Activated CD4-positive, alpha-beta memory T cell treated with anti-CD3 and anti-CD28 coated beads, Interleukin-2, amount 10 ng/mL, durations not matched to agents 7 days and 5 days (primary cell): Measurements from ENCODE around the gene SUPT20H. TPM values are rescaled to one million over a fixed set of nuclear protein-coding genes. Genes with fewer than 3 reads are reported as not detected.

Experiments used
- CTCF ChIA-PET: fragments of 350-600 bp; sonication (Branson Sonifier 250); formaldehyde crosslinking; loops from one replicate; lab custom pipeline; 2021; ENCODE audit warnings: antibody characterized with exemption, inconsistent platforms; lab: Charles Lee
- POLR2A ChIA-PET: fragments of 350-600 bp; sonication (Branson Sonifier 250); formaldehyde crosslinking; loops from one replicate; lab custom pipeline; 2021; ENCODE audit warnings: antibody characterized with exemption; lab: Charles Lee
- DNase-seq: peaks from one replicate; pipeline ENCODE4 v3.0.0-alpha.2; 2020
- H3K27ac Mint-ChIP-seq: one replicate; pipeline ENCODE4 v1.8.0; 2021; ENCODE audit warnings: mild to moderate bottlenecking, mixed read lengths
- H3K27me3 Mint-ChIP-seq: one replicate; pipeline ENCODE4 v1.8.0; 2021; ENCODE audit warnings: mixed read lengths
- H3K36me3 Mint-ChIP-seq: one replicate; pipeline ENCODE4 v1.8.0; 2021; ENCODE audit warnings: low read depth, mixed read lengths
- H3K4me1 Mint-ChIP-seq: one replicate; pipeline ENCODE4 v1.8.0; 2021; ENCODE audit warnings: mixed read lengths
- H3K4me3 Mint-ChIP-seq: one replicate; pipeline ENCODE4 v1.8.0; 2021; ENCODE audit warnings: mild to moderate bottlenecking, mixed read lengths
- H3K9me3 Mint-ChIP-seq: one replicate; pipeline ENCODE4 v1.8.0; 2021; ENCODE audit warnings: mixed read lengths
- total RNA-seq, 2 experiments: library from RNA; stranded (reverse); gene quantifications; one replicate each; pipeline ENCODE4 v1.2.3, GENCODE V29; 2021

SUPT20H gene
- total RNA-seq = 10 to 100 TPM; 70.7 to 70.9 TPM

DNA sequence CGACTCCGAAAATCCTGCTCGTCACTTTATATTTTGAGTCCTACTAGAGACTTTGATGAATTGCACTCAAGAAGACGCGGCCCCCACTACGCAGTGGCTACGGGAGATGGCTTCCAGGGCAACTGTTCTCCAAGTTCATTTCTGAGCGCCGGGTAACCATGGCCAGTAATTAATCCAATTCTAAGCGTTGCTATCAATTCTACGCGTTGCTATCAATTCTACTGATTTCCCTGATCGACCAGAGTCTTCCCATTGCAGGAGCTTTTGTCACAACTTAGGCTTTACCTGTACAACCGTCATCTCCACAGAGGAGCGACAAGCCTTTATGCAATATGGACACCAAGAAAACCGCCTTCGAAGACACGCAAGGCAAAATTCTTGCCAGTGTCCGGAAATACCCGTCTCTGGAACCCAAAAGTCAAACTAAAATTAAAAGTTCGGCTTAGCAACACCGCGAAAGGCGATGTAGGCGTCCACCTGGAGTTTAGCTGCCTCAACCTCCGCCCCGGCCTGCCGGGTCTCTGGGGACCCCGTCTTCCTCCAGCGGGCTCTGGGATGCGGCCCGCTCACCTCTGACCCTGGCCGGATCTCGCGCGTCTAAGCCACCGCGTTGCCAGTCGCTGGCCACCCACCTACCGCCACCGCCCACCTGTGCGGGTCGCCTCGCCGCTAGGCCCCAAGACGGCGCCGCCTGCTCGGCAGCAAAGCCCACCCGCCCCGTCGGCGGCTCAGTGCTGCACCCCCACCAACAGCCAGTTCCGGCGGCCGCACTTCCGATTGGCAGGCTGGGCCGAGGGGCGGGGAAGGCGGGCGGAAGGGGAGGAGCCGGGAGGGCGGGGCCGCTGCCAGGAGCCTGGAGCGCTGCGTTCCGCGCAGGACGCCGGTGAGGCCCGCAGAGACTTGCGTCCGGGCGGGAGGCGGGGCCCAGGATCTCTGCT is at the start of gene SUPT20H:
SUPT20H (minus strand) TSS at position 779 of the 938 bp plus-strand sequence. CDS start 8,198 bp downstream, outside the sequence.
- Mint-ChIP-seq H3K4me3 (peak within 1 kb of the TSS; percentile 95), H3K4me1 (peaks cover 26% of the 10 kb centered on the region), H3K36me3 (peaks cover 27% of the 10 kb centered on the region), H3K27me3 (peaks cover 2% of the 10 kb centered on the region), H3K27ac (peak within 1 kb of the TSS; percentile 96), H3K9me3 (peaks cover 2% of the 10 kb centered on the region)
- POLR2A ChIA-PET = interaction anchor here (0.7 to 4.4 kb wide), 13 partner anchors 11 to 1291 kb away, joined by 3 to 49 read pairs (median 3); partner anchors contain the start of genes ALG5, EXOSC8 and UFM1
- CTCF ChIA-PET = no interaction called here
- DNase-seq = peak; percentile 95

DNA sequence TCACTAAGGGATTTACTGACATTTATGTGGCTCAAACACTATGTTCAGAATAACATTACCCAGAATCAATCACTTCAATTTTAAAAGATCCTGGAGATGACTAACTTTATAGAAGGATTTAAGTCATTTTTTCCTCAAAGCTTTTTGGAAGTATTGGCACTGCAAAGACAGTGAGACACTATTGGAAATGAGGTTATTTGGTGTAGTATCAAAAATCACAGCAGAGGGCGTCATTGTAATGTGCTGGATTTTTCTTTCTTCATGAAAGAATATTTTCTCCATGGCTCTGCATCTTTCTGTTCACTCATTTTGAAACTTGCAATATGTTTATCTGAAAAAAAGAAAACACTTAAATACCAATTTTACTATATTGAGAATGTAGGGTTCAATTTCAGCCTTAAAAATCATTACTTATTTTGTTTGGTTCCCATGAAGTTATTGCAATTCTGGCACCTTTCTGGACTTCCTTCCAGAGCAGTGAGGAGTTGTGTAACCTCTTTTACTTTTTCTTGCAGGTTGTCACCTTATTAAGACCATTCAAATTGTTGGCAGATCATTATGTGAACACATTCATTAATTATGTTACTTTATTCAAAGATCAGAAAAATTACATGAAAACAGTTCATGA is 49.7 kb upstream of the SUPT20H start:
- Mint-ChIP-seq H3K4me3 (no peak overlapping the region), H3K36me3 (no peaks in the 10 kb centered on the region), H3K9me3 (no peaks in the 10 kb centered on the region), H3K27ac (no peak overlapping the region), H3K4me1 (no peaks in the 10 kb centered on the region), H3K27me3 (peaks cover 9% of the 10 kb centered on the region)
- CTCF ChIA-PET = no interaction called here
- POLR2A ChIA-PET = no interaction called here
- DNase-seq = no peak

DNA sequence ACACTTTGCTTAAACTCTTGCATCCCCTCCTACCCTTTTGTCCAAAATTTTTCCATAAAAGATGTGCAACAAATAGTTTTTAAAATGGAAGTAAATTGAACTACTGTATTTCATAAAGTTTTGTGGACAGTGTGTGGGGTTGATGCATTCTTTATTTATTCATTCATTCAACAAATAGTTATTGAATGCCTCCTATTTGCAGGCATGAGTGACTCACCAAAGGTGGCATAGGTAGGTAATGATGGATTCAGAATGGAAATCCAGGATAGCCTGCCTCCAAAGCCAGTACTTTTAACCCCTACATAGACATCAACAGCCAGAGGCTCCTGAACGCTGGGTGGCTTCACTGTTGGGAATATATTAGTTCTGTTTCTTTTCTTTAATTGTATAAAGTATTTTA is 48.4 kb upstream of the SUPT20H start:
- no peaks in the 10 kb centered on the region for H3K36me3 Mint-ChIP-seq
- no peak overlapping the region for H3K4me3 Mint-ChIP-seq
- DNase-seq = no peak
- peaks cover 9% of the 10 kb centered on the region for H3K27me3 Mint-ChIP-seq
- H3K4me1 Mint-ChIP-seq = no peaks in the 10 kb centered on the region
- ChIA-PET CTCF (no interaction called here), POLR2A (no interaction called here)
- H3K27ac Mint-ChIP-seq = no peak overlapping the region
- H3K9me3 Mint-ChIP-seq = no peaks in the 10 kb centered on the region

DNA sequence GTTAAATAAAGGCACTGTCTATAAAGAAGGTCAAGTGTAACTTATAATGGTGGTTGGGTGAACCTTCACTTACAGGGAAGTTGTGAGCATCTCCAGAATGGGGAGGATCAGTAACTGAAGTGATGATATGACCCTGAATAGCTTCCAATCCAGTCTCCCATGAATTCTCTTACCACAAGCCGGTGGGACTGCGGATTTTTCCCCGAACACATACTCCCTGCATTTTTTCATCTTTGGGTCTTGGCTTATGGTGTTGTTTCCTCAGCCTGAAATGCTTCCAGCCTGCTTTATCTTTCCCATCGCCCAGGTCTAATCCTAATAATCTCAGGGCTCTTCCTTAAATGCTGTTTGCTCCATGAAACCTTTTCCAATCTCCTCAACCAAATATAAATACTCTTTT is 48.0 kb upstream of the SUPT20H start:
- H3K27ac Mint-ChIP-seq = no peak overlapping the region
- no peaks in the 10 kb centered on the region for H3K4me1 Mint-ChIP-seq
- H3K4me3 Mint-ChIP-seq = no peak overlapping the region
- ChIA-PET POLR2A (no interaction called here), CTCF (no interaction called here)
- H3K36me3 Mint-ChIP-seq = no peaks in the 10 kb centered on the region
- peaks cover 9% of the 10 kb centered on the region for H3K27me3 Mint-ChIP-seq
- no peaks in the 10 kb centered on the region for H3K9me3 Mint-ChIP-seq
- DNase-seq = no peak

DNA sequence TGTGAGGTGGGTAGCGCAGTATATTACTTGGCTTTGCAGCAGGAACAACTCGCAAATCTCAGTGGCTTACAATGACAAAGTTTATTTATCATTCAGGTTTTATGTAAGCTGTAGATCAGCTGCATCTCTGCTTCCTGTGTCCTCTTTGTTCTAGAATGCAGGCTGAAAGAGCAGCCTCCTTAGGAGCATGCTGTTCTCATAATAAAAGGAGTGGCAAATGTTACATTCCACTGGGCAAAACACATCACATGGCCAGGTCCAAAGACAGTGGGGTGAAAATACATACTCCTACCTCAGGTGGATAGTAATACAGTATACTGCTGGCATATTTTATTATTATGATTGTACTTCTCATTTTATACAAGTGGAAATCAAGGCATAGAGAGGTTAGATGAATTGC is 47.2 kb upstream of the SUPT20H start:
- Mint-ChIP-seq H3K4me1 (no peaks in the 10 kb centered on the region), H3K9me3 (no peaks in the 10 kb centered on the region), H3K27ac (no peak overlapping the region), H3K4me3 (no peak overlapping the region), H3K36me3 (no peaks in the 10 kb centered on the region), H3K27me3 (peaks cover 14% of the 10 kb centered on the region)
- ChIA-PET CTCF (no interaction called here), POLR2A (no interaction called here)
- no peak for DNase-seq

DNA sequence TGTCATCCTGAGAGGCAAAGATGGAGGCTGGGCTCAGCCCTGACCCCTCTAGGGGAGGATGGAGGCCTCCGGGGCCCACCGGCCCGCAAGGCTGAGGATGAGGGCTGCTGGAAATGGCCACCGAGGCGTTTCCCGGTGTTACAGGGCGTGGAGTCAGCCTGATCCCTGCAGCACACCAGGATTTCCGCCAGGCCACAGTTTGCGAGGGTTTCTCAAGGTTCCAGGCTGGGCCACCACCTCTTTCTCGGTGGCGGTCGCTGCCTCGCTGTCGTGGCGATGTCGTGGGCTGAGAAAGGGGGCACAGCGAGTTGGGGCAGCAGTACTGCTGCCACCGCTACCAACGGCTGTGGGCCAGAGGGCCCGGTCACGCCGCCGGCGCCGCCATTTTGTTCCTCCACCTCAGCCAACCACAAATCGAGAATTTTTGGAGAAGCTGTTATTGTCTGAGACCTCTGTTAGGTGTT is 45.8 kb upstream of the SUPT20H start, which contains the start of gene CSNK1A1L:
CSNK1A1L (minus strand) TSS at position 414 of the 464 bp plus-strand sequence; CDS start at position 6, 408 bp downstream.
- Mint-ChIP-seq H3K27ac (no peak within 1 kb of the TSS), H3K4me1 (no peaks in the 10 kb centered on the region), H3K9me3 (no peaks in the 10 kb centered on the region), H3K27me3 (peaks cover 14% of the 10 kb centered on the region), H3K4me3 (no peak within 1 kb of the TSS), H3K36me3 (no peaks in the 10 kb centered on the region)
- DNase-seq = no peak
- POLR2A ChIA-PET = no interaction called here
- CTCF ChIA-PET = no interaction called here

DNA sequence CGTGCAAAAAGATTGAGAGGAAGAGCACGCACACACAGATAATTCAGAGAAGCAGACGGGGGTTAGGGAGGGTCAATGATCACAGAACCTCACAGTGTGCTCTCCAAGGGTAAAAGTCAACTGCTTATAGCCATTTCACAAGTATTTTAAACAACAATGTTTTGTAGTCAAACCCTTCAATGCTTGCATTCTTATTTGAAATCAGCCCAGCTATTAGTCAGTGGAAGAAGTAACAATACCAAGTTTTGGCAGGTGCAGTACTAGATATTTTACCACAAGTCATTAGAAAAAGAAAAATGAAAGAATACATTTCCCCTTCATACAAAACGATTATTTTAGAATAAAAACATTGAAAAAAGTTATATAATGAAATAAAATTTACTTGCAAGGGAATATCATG is 43.4 kb upstream of the SUPT20H start:
- Mint-ChIP-seq H3K36me3 (no peaks in the 10 kb centered on the region), H3K4me1 (no peaks in the 10 kb centered on the region), H3K9me3 (no peaks in the 10 kb centered on the region), H3K27ac (no peak overlapping the region), H3K27me3 (peaks cover 15% of the 10 kb centered on the region), H3K4me3 (no peak overlapping the region)
- CTCF ChIA-PET = no interaction called here
- no peak for DNase-seq
- POLR2A ChIA-PET = no interaction called here

DNA sequence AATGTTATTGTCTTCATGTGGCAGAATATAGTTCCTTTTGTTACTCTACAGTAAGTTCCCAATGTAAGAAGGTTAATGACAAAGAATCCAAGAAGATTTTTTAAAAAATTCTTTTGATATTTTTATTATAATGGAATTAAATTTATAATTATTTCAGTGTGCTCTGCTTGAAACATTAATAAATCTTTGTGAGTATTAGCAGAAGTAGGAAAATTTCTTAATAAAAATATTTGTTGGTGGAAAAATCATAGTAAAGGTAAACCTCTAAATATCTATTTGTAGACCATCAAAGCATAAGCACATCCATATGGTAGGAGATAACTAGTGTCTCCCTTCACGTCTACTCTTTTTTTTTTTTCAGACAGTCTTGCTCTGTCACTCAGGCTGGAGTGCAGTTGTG is 41.7 kb upstream of the SUPT20H start:
- no peaks in the 10 kb centered on the region for H3K4me1 Mint-ChIP-seq
- ChIA-PET CTCF (no interaction called here), POLR2A (no interaction called here)
- peaks cover 15% of the 10 kb centered on the region for H3K27me3 Mint-ChIP-seq
- H3K9me3 Mint-ChIP-seq = no peaks in the 10 kb centered on the region
- H3K4me3 Mint-ChIP-seq = no peak overlapping the region
- DNase-seq = no peak
- no peaks in the 10 kb centered on the region for H3K36me3 Mint-ChIP-seq
- no peak overlapping the region for H3K27ac Mint-ChIP-seq

DNA sequence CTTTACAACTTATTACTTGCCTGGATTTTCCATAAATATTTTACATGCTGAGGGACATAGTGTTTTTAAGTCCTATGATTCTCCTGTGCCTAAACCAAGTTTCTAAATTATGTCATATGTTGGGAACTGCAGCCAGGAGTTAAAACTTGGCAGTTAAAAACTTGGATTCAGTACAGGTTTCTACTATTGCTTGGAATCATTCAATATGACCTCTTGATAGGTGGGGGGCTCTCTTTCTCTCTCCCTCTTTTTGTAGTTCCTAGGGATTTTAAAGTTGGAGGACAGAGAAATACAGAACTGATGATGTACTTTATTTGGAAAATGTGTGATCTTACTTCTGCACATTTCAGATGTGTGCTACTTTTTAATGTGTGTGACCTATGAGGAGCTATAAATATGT is 41.2 kb upstream of the SUPT20H start:
- H3K27ac Mint-ChIP-seq = no peak overlapping the region
- ChIA-PET CTCF (no interaction called here), POLR2A (no interaction called here)
- no peak for DNase-seq
- no peaks in the 10 kb centered on the region for H3K36me3 Mint-ChIP-seq
- H3K9me3 Mint-ChIP-seq = no peaks in the 10 kb centered on the region
- H3K4me1 Mint-ChIP-seq = no peaks in the 10 kb centered on the region
- H3K27me3 Mint-ChIP-seq = peaks cover 15% of the 10 kb centered on the region
- no peak overlapping the region for H3K4me3 Mint-ChIP-seq

DNA sequence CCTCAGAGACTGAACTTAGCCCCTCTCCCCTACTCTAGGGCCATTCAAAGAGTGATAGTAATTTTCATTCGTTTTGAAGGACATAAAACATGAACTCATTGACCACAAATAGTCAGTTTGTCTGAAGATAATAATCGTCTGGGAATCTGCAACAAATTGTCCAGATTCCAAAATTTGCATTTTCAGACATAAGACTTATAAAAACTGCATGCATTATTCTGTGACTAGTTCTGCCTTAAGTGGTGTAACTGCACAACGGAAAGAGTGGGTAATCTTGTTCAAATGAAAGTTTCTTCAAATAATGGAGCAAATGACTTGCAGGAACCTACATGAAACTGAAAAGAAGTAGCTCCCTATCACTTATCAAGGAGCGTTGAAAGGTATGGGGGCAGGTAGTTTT is 37.6 kb upstream of the SUPT20H start:
- H3K9me3 Mint-ChIP-seq = no peaks in the 10 kb centered on the region
- H3K36me3 Mint-ChIP-seq = no peaks in the 10 kb centered on the region
- H3K27ac Mint-ChIP-seq = no peak overlapping the region
- DNase-seq = no peak
- H3K27me3 Mint-ChIP-seq = peaks cover 15% of the 10 kb centered on the region
- ChIA-PET POLR2A (no interaction called here), CTCF (no interaction called here)
- no peaks in the 10 kb centered on the region for H3K4me1 Mint-ChIP-seq
- no peak overlapping the region for H3K4me3 Mint-ChIP-seq

DNA sequence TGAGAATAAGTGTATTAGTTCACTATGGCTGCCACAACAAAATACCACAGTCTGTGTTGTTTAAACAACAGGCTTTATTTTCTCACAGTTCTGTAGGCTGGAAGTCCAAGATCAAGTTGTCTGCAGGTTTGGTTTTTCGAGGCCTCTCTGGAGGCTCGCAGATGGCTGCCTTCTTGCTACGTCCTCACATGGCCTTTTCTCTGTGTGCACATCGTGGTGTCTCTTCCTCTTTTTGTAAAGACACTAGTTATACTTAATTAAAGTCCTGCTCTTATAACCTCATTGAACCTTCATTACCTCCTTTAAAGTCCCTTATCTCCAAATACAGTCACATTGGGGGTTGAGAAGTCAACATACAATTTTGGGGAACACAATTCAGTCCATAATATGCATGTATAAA is 35.4 kb upstream of the SUPT20H start:
- H3K27me3 Mint-ChIP-seq = peaks cover 6% of the 10 kb centered on the region
- no peak overlapping the region for H3K4me3 Mint-ChIP-seq
- no peaks in the 10 kb centered on the region for H3K9me3 Mint-ChIP-seq
- DNase-seq = no peak
- no peaks in the 10 kb centered on the region for H3K36me3 Mint-ChIP-seq
- H3K4me1 Mint-ChIP-seq = no peaks in the 10 kb centered on the region
- ChIA-PET POLR2A (no interaction called here), CTCF (interaction anchor here (0.7 to 1.0 kb wide), 2 partner anchors 19 to 836 kb away, joined by 3 read pairs; no protein-coding TSS in a partner anchor)
- no peak overlapping the region for H3K27ac Mint-ChIP-seq

DNA sequence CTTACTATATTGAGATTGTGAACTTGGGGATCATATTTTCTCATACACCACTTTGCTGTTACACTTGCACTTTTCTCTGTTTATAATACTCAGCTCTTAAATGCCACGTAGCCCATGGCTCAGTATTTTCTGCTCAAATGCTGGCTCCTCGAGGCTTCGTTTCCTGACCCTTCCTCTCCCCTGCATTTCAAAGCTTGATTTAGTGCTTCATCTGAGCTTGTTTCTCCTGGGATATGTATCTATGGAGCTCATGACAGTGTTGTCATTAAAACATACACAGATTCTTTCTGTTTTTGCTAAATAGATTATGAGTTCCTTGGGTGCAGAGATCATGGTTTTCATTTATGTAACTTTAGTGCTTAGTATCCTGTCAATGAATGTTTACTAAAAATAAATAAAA is 34.6 kb upstream of the SUPT20H start:
- CTCF ChIA-PET = interaction anchor here (1.0 kb wide), 1 partner anchor 18 kb away, joined by 3 read pairs; no protein-coding TSS in a partner anchor
- Mint-ChIP-seq H3K27me3 (peaks cover 6% of the 10 kb centered on the region), H3K4me3 (no peak overlapping the region), H3K36me3 (no peaks in the 10 kb centered on the region), H3K4me1 (no peaks in the 10 kb centered on the region), H3K27ac (no peak overlapping the region), H3K9me3 (no peaks in the 10 kb centered on the region)
- no peak for DNase-seq
- POLR2A ChIA-PET = no interaction called here

DNA sequence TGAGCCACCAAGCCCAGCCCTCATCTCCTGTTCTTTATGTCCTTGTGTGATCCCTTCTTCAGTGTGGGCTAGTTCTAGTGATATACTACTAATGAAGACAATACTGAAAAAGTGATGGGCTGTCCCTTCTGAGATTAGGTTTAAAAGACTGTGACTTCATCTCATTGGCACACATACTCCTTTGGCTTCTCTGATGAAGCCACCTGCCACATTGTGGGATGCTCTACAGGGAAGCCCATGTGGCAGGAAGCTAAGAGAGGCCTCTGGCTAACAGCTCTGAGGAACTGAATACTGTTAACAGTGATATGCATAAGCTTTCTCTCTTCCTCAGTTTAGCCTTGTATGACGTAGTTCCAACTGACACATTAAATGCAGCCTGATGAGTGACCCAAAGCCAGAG is 32.3 kb upstream of the SUPT20H start:
- DNase-seq = no peak
- H3K36me3 Mint-ChIP-seq = no peaks in the 10 kb centered on the region
- H3K27me3 Mint-ChIP-seq = peaks cover 1% of the 10 kb centered on the region
- CTCF ChIA-PET = no interaction called here
- no peak overlapping the region for H3K4me3 Mint-ChIP-seq
- POLR2A ChIA-PET = no interaction called here
- no peaks in the 10 kb centered on the region for H3K9me3 Mint-ChIP-seq
- no peaks in the 10 kb centered on the region for H3K4me1 Mint-ChIP-seq
- H3K27ac Mint-ChIP-seq = no peak overlapping the region
